ENCODE measurements around the gene BRIP1. TPM values are rescaled to one million over a fixed set of nuclear protein-coding genes. Genes with fewer than 3 reads are reported as not detected.

Gene BRIP1
- total and polyA plus RNA-seq, 8 donors: 0.31 to 10.8 (median 0.89) TPM; not detected in 1

DNA sequence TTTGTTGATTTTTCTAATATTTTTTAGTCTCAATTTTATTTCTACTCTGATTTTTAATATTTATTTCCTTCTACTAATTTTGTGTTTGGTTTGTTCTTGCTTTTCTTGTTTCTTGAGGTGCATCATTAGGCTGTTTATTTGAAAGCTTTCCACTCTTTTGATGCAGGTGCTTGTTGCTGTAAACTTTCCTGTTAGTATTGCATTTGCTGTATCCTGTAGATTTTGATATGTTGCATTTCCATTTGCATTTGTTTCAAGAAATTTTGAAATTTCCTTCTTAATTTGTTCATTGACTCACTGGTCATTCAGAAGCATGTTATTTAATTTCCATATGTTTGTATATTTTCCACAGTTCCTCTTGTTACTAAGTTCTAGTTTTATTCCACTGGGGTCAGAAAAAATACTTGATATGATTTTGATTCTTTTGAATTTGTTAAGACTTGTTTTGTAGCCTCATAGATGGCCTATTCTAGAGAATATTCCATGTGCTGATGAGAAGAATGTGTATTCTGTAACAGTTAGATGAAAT, 229.3 kb downstream of the BRIP1 start:
- intact Hi-C loops (cut with DNase I; ENCODE audit: low total_unique reads): no loop called here
- H3K9me3 ChIP-seq: peaks cover 0 to 4% (median 2%) of the 10 kb centered on the region in 4 donors

DNA sequence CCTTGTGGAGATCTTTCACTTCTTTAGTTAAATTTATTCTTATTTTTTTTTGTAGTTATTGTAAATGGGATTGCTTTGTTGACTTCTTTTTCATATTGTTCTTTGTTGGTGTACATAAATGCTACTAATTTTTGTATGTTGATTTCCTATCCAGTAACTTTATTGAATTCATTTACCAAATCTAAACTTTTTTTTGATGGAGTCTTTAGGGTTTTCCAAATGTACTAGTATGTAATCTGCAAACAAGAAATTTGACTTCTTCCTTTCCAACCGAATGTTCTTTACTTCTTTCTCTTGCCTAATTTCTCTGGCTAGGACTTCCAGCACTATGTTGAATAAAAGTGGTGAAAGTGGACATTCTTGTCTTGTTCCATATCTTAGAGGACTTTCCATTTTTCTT, 230.5 kb downstream of the BRIP1 start:
- 76 to 89% (median 84%) methylated on average over 1 of the region's 1 CpG for WGBS, 5 donors
- no peaks in the 10 kb centered on the region for H3K36me3 ChIP-seq
- H3K27ac ChIP-seq: no peak overlapping the region
- peaks cover 0 to 16% (median 0%) of the 10 kb centered on the region in 3 donors for H3K27me3 ChIP-seq
- H3K4me3 ChIP-seq: no peak overlapping the region
- peaks cover 0 to 4% (median 2%) of the 10 kb centered on the region in 4 donors for H3K9me3 ChIP-seq
- H3K4me1 ChIP-seq: no peaks in the 10 kb centered on the region
- intact Hi-C loops (cut with DNase I; ENCODE audit: low total_unique reads): no loop called here
- no peak for DNase-seq
- no peak for TF ChIP-seq POLR2A (IDR thresholded peaks at IDR 0.05)
- no peak for TF ChIP-seq POLR2AphosphoS5 (IDR thresholded peaks at IDR 0.05)
- no peak for TF ChIP-seq EP300 (IDR thresholded peaks at IDR 0.05)
- TF ChIP-seq, protein P1, sequence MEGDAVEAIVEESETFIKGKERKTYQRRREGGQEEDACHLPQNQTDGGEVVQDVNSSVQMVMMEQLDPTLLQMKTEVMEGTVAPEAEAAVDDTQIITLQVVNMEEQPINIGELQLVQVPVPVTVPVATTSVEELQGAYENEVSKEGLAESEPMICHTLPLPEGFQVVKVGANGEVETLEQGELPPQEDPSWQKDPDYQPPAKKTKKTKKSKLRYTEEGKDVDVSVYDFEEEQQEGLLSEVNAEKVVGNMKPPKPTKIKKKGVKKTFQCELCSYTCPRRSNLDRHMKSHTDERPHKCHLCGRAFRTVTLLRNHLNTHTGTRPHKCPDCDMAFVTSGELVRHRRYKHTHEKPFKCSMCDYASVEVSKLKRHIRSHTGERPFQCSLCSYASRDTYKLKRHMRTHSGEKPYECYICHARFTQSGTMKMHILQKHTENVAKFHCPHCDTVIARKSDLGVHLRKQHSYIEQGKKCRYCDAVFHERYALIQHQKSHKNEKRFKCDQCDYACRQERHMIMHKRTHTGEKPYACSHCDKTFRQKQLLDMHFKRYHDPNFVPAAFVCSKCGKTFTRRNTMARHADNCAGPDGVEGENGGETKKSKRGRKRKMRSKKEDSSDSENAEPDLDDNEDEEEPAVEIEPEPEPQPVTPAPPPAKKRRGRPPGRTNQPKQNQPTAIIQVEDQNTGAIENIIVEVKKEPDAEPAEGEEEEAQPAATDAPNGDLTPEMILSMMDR (IDR thresholded peaks at IDR 0.05): no peak

More for the DNA sequence above, 229.3 kb downstream of the BRIP1 start:
- Histone ChIP-seq H3K27ac (no peak overlapping the region), H3K4me3 (no peak overlapping the region), H3K27me3 (peaks cover 0 to 6% (median 0%) of the 10 kb centered on the region in 3 donors), H3K4me1 (no peaks in the 10 kb centered on the region), H3K36me3 (no peaks in the 10 kb centered on the region)
- no peak for TF ChIP-seq POLR2AphosphoS5 (IDR thresholded peaks at IDR 0.05)
- TF ChIP-seq, protein P1 (IDR thresholded peaks at IDR 0.05): no peak
- no peak for TF ChIP-seq EP300 (IDR thresholded peaks at IDR 0.05)
- TF ChIP-seq POLR2A (IDR thresholded peaks at IDR 0.05): no peak
- no peak for DNase-seq

- TF ChIP-seq POLR2AphosphoS5 (IDR thresholded peaks at IDR 0.05): no peak
- TF ChIP-seq, protein P1 (IDR thresholded peaks at IDR 0.05): no peak
- no peak for TF ChIP-seq POLR2A (IDR thresholded peaks at IDR 0.05)
- TF ChIP-seq EP300 (IDR thresholded peaks at IDR 0.05): no peak
- H3K9me3 ChIP-seq: peaks cover 0 to 4% (median 2%) of the 10 kb centered on the region in 4 donors
- WGBS, 5 donors: 68 to 96% (median 74%) methylated on average over 1 of the region's 1 CpG
- H3K27me3 ChIP-seq: peaks cover 0 to 16% (median 0%) of the 10 kb centered on the region in 3 donors
- no peak for DNase-seq
- no peak overlapping the region for H3K4me3 ChIP-seq
- no peaks in the 10 kb centered on the region for H3K36me3 ChIP-seq
- no peaks in the 10 kb centered on the region for H3K4me1 ChIP-seq
- intact Hi-C loops (cut with DNase I; ENCODE audit: low total_unique reads): no loop called here
- no peak overlapping the region for H3K27ac ChIP-seq
Observed at GRCh38 chr17:61631800-61632199, 231.5 kb downstream of the BRIP1 start.

Small RNA genes lying within 50 kb of the gene (small RNA-seq; reads per million reads assigned to genes)
- 0 reads per million in 4 donors for gene RF00019

Other genes starting within 250 kb of the BRIP1 start
- 10 to 100 TPM in 1 of 5 donors, 1 to 10 TPM in 3, under 1 TPM in 1; 0.58 to 32.5 (median 6.4) TPM for gene INTS2, start 64.5 kb upstream of the BRIP1 start, total RNA-seq
- 1 to 10 TPM; 1.4 to 2.1 (median 1.4) TPM for gene INTS2, start 64.5 kb upstream of the BRIP1 start, polyA plus RNA-seq
- gene MED13, start 201.8 kb upstream of the BRIP1 start, total RNA-seq: 100 to 1,000 TPM in 3 of 5 donors, 10 to 100 TPM in 2; 32.1 to 193 (median 108) TPM
- gene MED13, start 201.8 kb upstream of the BRIP1 start, polyA plus RNA-seq: 1 to 10 TPM; 4.9 to 6.3 (median 6.2) TPM

Data from stomach (tissue), 9 donors.